GM21825 (cell line): Measurements from ENCODE around the gene EXT2.

ENCODE experiments used
- ATAC-seq: cut with Tn5 transposase; IDR thresholded peaks from one replicate; pipeline ENCODE4 v1.9.1; 2021; ENCODE audit warnings: mild to moderate bottlenecking, moderate library complexity; ENCODE audit not compliant: unreplicated experiment

The EXT2 gene

DNA sequence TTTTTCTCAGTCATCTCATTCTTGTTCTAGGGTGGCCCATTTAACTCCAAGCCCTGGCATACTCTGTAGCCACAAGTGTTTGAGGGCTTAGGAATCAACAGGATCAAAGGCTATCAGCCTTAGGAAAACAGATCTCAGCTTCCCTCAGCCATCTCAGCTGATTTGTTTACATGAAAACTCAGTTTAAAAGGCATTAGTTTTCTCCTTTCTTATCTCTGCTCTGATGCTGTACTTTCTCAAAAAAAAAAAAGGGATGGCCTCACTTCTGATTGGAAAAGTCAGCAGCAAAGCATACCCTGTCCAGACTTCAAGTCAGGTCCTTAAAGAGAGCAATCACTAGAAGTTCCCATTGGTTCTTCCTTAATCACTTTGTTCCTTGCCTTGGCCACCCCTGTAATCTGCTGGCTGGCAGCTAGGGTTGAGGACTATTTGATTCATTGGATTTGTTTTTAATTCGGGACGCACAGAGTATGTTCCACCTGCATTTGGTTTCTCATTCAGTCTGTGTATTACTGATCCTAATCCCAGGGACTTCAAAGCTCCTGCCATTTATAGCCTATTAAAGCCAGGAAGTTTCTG is 102.8 kb downstream of the EXT2 start:
- no peak for ATAC-seq

- ATAC-seq, result no peak
Observed at GRCh38 chr11:44199298-44199697, 103.8 kb downstream of the EXT2 start.

- no peak for ATAC-seq
Observed at GRCh38 chr11:44199816-44200215, 104.3 kb downstream of the EXT2 start.

DNA sequence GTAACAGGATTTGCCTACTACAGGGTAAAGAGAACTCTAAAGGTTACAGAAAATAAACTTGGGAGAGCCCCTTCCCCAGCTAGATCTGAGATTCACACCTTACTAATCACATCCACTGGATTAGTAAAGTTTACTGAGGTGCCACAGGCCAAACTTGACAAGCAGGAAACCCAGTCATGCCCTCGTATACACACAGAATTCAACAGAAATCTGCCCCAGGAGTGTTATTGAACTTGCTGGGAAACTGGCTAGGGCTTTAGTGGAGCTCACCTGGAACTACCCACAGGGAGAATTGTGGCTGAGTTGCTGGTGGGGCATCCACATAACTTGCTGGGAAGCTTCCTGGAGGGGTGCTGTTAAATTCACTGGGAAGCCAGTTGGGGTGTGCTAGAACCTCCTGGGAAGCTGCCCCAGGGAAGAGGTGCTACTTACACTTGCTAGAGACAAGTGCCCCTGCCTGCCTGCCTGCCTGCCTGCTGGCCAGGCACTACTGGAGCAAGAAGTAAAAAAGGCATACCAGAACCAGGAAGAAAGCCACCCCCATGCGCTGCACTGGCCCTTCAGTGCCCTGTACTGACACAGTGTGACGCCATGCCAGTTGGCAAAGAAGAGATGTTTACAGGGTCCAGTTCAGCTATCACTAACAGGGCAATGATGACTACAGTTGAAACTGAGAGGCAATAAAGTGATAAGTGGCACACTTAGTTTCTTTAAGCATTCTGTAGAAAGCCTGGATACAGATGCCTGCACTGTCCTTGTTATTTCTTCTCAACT is 108.0 kb downstream of the EXT2 start:
- ATAC-seq, result no peak

GRCh38 chr11:44205352-44205751 is 109.9 kb downstream of the EXT2 start:
- ATAC-seq, result no peak

DNA sequence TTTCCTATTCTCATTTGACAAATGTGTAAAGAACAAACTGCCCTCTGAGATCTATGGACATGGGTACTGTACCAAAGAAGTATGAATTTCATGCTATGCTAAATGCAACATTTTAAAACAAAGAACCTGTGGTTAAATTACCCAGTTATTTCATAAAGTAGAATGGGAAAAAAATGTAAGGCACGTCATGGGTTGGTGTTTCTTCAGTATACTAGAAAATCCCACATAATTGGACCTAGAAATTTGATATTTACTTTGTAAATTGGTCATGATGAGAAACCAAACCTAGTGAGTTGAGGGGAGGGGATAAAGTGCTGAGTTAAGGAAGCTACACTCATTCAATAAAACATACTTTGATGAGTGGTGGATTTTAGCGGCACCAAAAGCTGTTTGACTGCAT is 110.4 kb downstream of the EXT2 start:
- ATAC-seq, result no peak

DNA sequence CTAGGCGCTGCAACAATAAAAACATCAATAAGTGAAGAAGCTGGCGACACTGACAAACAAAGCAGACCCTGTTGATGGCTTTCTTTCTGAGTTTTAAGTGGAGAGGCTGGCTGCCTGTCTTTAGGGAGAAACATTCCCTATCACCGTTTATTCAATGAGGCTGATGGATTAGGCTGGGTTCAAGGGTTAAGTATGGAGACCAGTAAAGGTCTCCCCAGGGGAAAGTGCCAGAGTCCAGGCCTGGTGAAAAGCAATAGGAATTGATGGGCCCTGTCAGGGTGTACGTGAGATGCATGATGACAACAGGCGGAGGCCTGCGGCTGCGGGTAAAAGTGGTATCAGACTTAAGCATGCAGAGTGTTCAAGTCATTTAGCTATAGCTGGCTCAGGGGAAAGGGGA is 111.8 kb downstream of the EXT2 start:
- no peak for ATAC-seq

GRCh38 chr11:44208976-44209603 is 113.6 kb downstream of the EXT2 start:
- ATAC-seq, result no peak

DNA sequence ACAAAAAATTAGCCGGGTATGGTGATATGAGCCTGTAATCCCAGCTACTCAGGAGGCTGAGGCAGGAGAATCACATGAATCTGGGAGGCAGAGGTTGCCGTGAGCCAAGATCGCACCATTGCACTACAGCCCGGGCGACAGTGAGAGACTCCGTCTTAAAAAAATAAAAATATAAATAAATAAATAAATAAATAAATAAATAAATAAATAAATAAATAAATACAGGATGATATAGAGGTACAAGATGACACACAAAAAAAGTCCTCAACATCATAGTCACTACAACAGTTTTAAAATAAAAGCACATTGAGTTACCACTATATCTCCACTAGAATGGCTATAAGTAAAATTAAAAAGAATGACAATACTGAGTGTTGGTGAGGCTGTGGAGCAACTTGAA is 116.7 kb downstream of the EXT2 start:
- no peak for ATAC-seq

DNA sequence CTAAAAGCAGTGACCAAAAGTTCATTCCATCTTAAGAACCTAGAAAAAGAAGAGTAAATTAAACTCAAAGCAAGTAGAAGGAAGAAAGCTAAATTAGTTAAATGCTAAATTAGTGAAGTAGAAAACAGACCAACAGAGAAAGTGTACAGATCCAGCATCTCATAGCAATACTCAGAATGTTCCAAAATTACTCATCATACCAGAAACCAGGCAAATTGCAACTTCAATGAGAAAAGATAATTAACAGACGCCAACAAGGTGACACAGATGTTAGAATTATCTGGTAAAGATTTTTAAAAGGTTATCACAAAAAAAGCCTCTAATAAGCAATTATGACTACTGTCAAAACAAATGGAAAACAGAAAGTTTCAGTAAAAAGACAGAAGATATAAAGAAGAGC is 117.7 kb downstream of the EXT2 start:
- no peak for ATAC-seq

- ATAC-seq, result no peak
Observed at GRCh38 chr11:44217432-44217831, 122.0 kb downstream of the EXT2 start.

DNA sequence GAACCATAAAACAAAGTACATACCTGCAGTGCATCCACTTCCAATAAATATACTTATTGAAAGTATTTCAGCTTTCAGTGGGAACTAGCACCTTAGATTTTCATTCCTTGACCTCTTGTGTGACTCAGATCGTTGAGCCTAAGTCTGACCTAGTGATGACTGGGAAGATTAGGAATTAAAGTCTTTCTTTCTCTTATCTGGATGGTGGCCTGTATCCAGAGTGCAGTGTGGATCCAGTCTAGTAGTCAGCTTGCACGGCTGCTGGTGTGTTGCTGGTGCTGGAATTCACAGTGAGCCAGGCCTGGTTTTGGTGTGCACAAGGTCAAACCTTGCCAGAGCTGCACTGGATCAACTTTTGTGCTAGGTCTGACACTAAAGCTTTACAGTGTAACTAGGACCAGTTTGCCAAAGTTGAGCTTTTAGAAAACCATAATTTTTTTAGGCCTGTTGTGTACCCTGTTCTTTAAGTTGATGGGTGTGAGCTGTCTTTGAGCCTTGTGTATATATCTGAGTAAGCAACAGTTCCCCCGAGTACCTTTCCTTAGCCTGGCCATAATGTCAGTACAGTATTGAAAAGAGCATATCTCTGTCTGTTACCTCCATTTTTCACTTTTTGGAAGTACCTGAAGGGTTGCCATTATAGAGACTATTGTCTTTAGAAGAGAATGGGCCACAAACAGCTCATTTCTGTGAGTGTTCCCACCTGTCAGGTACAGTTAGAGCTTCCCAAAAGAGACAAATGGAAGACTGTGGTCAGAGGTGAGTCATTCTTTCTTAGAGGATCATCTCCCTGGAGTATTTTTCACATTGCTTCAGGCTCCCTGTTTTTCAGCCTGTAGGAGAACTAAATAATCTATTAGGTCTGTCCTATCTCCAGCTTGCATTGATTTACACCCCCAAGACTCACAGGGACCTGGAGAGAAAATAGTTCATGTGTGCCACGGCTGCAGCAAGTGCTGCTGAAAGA is 124.6 kb downstream of the EXT2 start:
- no peak for ATAC-seq

DNA sequence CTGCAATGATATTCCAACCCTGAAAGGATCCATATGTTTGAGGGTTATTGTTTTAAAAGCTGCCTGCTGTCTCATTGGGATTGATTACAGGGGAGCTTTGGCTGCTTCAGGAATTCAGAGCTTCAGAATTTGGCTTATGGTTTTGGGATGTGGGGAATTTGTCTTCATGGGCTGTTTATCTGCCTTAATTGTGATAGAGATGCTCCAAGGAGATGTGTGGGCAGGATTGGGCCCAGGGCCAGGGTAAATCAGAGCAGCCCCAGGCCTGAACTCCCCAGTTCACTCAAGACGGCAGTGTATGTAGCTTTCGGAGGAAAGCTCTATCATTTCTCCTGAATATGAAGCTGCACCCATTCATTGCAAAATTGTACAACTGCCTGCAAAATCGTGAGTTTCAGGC is 126.0 kb downstream of the EXT2 start:
- ATAC-seq, result no peak

GRCh38 chr11:44221992-44222391 is 126.5 kb downstream of the EXT2 start:
- no peak for ATAC-seq

- no peak for ATAC-seq
Observed at GRCh38 chr11:44223238-44223637, 127.8 kb downstream of the EXT2 start.

DNA sequence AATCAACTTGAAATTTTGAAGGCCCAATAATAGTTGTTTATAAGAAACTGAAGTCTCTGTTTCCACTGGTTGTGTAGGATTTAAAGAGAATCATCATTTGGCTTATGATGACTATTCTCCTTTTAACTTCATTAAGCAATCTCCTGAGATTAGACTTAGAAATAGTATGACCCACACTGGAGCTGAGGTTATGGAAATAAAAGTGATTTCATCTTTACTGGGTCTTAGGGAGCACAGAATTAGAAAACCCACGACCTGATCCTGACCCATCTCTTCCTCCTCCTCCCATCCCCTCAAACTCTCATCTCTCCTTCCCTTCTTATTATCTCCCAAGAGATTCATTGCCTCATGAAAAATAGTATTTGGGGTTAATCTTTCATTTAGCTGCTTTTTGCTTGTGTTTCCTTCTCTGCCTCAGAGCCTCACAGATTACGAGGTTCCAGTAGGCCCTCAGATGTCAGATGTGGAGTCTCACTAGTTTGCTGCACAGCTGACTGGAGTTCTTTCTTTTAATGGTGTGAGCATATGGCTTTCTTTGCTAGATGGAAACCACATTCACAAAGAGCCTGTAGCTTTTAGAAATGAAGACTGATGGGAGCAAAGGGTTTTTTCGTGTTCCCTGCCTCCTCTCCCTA is 129.5 kb downstream of the EXT2 start:
- no peak for ATAC-seq

- ATAC-seq, result no peak
Observed at GRCh38 chr11:44226490-44226889, 131.0 kb downstream of the EXT2 start.

DNA sequence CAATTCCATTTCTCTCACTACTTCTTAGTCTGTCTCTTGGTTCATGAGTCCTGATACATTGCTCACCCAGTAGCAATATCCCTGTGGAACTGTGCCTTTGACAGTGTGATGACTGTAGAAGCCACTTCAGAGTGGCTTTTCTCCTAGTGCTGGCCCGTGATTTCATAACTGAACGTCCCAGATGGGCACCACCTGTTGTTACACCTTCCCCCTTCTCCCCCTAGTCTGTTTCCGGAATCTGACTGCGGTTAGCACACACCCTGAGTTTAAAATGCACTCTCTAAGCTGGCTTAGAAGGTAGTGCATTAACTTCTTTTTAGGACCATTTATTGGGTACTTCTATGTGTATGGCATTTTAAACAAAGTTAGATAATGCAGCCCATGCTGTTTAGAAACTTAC is 131.5 kb downstream of the EXT2 start:
- no peak for ATAC-seq

DNA sequence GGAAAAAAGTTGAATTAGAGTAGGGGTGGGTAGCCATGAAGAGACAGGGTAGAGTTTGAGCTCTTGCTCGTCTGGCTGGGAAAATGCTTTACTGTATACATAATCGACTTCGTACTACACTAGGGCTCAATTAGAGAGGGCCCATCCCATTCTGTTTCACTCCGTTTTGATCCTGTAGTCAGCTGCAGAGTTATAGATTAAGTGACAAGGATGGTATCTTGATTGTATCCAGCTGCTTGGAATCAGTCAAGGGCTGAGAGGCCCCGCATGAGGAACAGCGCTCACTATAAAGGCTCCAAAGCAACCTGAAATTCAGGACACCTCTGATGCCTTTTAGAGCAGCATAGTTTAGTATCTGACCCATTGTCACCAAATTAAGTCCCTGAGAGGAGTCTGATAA is 132.9 kb downstream of the EXT2 start:
- no peak for ATAC-seq

- no peak for ATAC-seq
Observed at GRCh38 chr11:44229098-44229497, 133.6 kb downstream of the EXT2 start.

DNA sequence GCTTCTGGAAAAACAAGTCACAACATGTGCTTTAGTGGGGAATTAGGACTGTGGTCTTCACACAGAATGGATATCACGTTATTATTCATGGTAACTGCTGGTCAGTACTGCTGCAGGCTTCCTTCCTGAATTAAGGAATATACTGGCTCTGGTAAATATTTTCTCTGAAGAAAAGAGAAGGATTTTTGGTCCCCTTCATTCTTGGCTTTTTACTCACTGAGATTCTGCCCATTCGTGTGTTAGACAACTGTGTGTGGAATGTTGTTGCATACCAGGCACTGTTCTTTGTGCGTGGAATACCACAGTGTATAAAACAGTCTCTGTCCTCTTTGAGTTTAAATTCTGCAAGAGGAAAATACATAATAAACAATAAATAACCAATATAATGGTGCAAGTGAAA is 134.1 kb downstream of the EXT2 start:
- no peak for ATAC-seq
